GM10248 (cell line): ENCODE results near the gene SKOR1.

Experiments used
- CTCF ChIA-PET: fragments of 300-600 bp; sonication (Branson Sonifier 250); formaldehyde crosslinking; extraction: SDS; loops from one replicate; lab custom pipeline; 2021; ENCODE audit warnings: antibody characterized with exemption; lab: Yijun Ruan, JAX
- POLR2A ChIA-PET: fragments of 350-650 bp; sonication (Branson Sonifier 250); formaldehyde crosslinking; extraction: SDS; loops from one replicate; lab custom pipeline; 2020; ENCODE audit warnings: antibody characterized with exemption; lab: Yijun Ruan, JAX
- DNase-seq: peaks from one replicate; pipeline ENCODE4 v3.0.0; 2012; ENCODE audit errors: extremely low spot score
- TF ChIP-seq, protein P1 (sequence below): IDR thresholded peaks from 2 replicates; pipeline ENCODE4 v1.5.1; 2012; ENCODE audit warnings: mild to moderate bottlenecking, low read depth; ENCODE audit errors: extremely low read depth, missing control alignments, control extremely low read depth

Gene SKOR1

DNA sequence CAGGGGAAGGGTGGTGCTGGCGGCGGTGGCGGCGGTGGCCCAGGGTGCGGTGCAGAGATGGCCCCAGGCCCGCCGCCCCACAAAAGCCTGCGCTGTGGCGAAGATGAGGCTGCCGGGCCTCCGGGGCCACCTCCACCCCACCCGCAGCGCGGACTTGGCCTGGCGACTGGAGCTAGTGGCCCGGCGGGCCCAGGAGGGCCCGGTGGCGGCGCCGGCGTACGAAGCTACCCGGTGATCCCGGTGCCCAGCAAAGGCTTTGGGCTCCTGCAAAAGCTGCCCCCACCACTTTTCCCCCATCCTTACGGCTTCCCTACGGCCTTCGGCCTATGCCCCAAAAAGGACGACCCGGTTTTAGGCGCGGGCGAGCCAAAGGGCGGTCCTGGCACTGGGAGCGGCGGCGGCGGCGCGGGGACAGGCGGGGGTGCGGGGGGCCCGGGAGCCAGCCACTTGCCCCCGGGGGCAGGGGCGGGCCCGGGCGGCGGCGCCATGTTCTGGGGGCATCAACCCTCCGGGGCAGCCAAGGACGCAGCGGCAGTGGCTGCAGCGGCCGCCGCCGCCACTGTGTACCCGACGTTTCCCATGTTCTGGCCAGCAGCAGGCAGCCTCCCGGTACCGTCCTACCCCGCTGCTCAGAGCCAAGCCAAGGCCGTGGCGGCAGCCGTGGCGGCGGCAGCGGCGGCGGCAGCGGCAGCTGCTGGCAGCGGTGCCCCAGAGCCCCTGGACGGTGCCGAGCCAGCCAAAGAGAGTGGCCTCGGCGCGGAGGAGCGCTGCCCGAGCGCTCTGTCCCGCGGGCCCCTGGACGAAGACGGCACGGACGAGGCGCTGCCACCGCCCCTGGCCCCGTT lies 1.6 kb downstream of the SKOR1 start:
- no peak for DNase-seq
- ChIA-PET POLR2A (no interaction called here), CTCF (interaction anchor here (1.2 kb wide), 1 partner anchor 369 kb away, joined by 3 read pairs; no protein-coding TSS in a partner anchor)
- TF ChIP-seq, protein P1, sequence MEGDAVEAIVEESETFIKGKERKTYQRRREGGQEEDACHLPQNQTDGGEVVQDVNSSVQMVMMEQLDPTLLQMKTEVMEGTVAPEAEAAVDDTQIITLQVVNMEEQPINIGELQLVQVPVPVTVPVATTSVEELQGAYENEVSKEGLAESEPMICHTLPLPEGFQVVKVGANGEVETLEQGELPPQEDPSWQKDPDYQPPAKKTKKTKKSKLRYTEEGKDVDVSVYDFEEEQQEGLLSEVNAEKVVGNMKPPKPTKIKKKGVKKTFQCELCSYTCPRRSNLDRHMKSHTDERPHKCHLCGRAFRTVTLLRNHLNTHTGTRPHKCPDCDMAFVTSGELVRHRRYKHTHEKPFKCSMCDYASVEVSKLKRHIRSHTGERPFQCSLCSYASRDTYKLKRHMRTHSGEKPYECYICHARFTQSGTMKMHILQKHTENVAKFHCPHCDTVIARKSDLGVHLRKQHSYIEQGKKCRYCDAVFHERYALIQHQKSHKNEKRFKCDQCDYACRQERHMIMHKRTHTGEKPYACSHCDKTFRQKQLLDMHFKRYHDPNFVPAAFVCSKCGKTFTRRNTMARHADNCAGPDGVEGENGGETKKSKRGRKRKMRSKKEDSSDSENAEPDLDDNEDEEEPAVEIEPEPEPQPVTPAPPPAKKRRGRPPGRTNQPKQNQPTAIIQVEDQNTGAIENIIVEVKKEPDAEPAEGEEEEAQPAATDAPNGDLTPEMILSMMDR, result no peak

DNA sequence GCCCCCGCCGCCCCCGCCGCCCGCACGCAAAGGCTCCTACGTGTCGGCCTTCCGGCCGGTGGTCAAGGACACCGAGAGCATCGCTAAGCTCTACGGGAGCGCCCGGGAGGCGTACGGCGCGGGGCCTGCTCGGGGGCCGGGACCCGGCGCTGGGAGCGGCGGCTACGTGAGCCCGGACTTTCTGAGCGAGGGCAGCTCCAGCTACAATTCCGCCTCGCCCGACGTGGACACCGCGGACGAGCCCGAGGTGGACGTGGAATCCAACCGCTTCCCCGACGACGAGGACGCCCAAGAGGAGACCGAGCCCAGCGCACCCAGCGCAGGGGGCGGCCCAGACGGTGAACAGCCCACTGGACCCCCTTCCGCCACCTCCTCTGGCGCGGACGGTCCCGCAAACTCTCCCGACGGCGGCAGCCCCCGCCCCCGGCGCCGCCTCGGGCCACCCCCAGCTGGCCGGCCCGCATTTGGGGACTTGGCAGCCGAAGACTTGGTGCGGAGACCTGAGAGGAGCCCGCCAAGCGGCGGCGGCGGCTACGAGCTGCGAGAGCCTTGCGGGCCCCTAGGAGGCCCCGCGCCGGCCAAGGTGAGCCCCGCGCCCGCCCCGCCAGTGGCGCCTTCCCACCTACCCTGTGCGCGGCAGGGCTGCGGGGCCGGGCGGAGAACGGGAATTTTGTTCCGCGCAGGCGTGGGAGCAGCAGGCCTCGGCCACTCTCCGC lies 2.4 kb downstream of the SKOR1 start:
- DNase-seq, result no peak
- CTCF ChIA-PET, result no interaction called here
- TF ChIP-seq, protein P1, result no peak
- POLR2A ChIA-PET, result no interaction called here

DNA sequence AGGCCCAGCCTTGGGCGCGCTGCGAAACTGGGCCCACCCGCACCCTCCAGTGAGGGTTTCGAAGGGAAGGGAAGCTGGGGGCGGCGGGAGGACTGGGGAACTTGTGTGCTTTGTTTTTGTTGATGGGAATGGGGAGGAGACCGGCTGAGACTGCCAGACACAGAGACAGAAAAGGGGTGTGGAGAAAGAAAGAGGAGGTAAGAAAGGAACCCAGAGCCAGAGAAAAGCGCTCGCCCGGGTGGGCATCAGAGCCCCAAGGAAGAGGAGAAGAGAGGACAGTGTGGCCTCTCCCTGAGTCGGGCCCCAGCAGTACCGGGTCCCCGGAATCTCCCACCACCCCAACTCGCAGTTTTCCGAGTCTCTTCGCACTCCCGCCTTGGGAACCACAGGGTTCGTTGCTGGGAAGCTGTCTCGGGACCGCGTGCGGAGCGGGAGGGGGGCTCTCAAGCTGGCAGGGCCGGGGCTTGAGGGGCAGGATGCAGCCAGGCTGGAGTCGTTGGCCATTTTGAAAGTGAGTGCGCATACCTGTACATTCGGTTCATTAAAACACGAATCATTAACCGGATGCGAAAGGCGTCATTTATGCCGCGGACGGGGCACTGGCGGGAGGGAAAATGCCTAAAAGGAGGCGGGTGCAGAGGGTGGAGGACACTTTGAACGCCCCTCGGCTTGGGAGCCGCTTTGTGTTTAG lies 3.1 kb downstream of the SKOR1 start:
- ChIA-PET POLR2A (no interaction called here), CTCF (no interaction called here)
- TF ChIP-seq, protein P1, result no peak
- no peak for DNase-seq

DNA sequence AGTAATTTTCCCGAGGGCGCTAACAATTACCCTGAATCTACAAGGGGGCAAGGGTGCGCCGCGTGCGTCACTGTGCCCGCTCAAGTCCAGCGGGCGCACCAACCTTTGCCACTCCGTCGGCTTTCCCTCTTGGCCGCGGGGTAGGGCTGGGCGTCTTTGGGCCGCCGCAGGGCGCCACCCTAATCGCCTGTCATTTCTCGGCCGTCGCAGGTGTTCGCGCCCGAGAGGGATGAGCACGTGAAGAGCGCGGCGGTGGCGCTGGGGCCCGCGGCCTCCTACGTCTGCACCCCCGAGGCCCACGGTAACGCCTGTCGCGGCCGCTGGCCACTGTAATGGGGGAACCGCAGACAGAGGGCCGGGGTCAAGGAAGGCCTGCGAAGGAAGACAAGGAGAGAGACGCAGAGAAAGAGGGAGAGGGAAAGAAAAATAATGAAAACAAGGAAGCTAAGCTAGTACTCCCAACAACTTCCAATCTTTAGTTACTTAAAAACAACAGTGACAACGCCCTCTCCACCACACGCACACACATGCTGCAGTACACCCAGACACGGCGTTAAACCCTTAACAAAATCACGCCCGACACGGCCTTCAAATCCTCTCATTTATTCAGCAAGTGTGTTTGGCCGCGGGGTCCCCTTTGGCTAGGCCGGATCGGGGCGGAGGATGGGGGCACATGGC lies 3.8 kb downstream of the SKOR1 start:
- CTCF ChIA-PET, result interaction anchor here (1.0 kb wide), 1 partner anchor 883 kb away, joined by 3 read pairs; no protein-coding TSS in a partner anchor
- TF ChIP-seq, protein P1, result no peak

DNA sequence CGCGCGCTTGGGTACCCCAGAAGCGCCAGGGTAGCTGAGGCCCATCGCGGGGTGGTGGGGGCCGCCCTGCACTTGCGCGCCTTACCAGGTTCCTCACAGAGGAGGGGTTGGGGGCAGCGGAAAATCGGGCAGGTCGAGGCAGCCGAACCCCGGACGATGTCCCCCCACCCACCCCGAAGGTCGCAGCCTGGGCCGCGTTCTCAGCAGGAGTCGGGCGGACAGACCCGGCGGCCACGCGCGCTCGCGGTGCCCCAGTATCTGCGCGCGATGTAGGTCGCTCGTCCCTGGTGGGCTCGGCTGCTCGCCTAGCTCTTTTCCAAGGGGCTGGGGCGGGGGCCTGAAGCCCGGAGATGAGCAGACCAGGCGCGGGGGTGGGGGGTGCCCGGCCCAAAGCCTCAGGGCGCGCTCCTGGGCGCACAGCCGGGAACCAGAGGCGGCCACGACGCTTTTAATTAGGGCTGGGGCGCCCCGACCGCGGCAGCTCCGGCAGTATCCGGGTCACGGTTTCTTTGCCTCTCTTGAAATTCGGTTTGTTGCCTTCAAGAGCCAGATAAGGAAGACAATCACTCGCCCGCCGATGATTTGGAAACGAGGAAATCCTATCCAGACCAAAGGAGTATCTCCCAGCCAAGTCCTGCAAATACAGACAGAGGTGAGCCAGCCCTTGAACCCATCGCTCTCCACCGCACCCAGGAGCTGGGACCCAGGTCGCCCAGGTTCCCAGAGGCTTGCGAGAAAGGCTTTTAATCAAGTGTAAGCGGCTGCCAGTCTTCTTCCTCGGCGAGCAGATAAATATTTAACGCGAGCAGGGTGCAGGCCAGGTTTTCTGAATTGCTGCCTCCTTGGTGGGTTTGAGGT lies 4.6 kb downstream of the SKOR1 start:
- ChIA-PET POLR2A (no interaction called here), CTCF (interaction anchor here (1.0 kb wide), 1 partner anchor 883 kb away, joined by 3 read pairs; no protein-coding TSS in a partner anchor)
- no peak for DNase-seq
- TF ChIP-seq, protein P1, result no peak

More for the DNA sequence above, 3.8 kb downstream of the SKOR1 start:
- DNase-seq, result no peak
- POLR2A ChIA-PET, result no interaction called here
